HTR-8/SVneo (cell line): ENCODE measurements around the gene RRP8.

Experiments used
- DNase-seq: peaks from one replicate; pipeline ENCODE4 v3.0.0; 2011; ENCODE audit warnings: low spot score, mixed read lengths; ENCODE audit not compliant: insufficient read length
- FAIRE-seq: peaks from 2 replicates; lab custom pipeline; 2011; peaks lifted over from hg19 to GRCh38; lab: Jason Lieb, UNC

RRP8 gene

GRCh38 chr11:6576471-6577373, 26.7 kb downstream of the RRP8 start:
- FAIRE-seq (no peak), DNase-seq (no peak)

DNA sequence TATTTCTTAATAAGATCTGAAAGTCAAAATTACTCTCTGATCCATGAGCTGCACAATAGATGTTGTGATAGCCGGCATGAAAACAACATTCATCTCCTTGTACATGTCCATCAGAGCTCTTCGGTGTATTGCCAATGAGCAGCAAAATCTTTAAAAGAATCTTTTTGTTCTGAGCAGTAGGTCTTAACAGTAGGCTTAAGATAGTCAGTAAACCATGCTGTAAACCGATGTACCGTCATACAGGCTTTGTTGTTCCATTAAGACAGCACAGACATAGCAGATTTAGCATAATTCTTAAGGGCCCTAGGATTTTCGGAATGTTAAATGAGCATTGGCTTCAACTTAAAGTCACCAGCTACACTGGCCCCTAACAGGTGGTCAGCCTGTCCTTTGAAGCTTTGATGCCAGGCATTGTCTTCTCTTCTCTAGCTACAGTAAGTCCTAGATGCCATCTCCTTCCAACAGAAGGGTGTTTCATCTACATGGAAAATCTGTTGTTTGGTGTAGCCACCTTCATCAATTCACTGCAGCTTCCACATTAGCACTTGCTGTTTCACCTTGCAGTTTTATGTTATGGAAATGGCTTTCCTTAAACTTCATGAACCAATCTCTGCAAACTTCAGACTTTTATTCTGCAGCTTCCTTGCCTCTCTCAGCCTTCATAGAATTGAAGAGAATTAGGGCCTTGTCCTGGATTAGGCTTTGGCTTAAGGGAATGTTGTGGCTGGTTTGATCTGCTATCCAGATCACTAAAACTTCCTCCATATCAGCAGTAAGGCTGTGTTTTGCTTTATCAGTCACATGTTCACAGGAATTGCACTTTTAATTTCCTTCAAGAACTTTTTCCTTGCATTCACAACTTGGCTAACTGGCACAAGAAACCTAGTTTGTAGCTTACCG, 28.4 kb downstream of the RRP8 start:
- DNase-seq: no peak
- FAIRE-seq: no peak

- FAIRE-seq: no peak
Observed at GRCh38 chr11:6572215-6572614, 31.2 kb downstream of the RRP8 start.

GRCh38 chr11:6571434-6572008, 31.9 kb downstream of the RRP8 start:
- FAIRE-seq: no peak
- DNase-seq: no peak

More at GRCh38 chr11:6572215-6572614, 31.2 kb downstream of the RRP8 start:
- DNase-seq: no peak

DNA sequence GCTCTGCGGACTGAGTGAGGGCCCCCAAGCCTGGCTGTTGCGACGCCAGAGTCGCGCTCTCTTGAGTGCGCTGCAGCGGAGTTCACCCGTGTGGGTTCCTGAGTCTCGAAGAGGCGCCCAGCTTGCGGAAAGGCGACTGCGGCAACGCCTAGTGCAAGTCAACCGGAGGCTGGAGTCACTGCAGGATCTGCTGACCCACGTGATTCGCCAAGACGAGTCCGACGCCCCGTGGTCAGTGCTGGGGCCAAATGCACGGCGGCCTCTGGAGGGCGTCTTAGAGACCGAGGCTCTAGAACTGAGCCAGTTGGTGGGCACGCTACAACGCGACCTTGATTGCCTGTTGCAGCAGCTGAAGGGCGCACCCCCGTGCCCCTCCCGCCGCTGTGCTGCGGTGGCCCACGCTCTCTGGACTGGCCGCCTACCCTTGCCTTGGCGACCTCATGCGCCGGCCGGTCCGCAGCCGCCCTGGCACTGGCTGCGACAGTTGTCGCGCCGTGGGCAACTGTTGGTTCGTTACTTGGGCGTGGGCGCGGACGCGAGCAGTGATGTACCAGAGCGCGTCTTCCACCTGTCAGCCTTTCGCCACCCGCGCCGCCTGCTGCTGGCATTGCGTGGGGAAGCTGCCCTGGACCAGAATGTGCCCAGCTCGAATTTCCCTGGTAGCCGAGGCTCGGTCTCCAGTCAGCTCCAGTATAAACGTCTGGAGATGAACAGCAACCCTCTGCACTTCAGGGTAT, 32.6 kb downstream of the RRP8 start:
- no peak for FAIRE-seq
- DNase-seq: no peak

GRCh38 chr11:6569706-6570105, 33.7 kb downstream of the RRP8 start:
- no peak for FAIRE-seq
- no peak for DNase-seq

GRCh38 chr11:6568191-6568918, 35.1 kb downstream of the RRP8 start:
- no peak for DNase-seq
- FAIRE-seq: no peak

DNA sequence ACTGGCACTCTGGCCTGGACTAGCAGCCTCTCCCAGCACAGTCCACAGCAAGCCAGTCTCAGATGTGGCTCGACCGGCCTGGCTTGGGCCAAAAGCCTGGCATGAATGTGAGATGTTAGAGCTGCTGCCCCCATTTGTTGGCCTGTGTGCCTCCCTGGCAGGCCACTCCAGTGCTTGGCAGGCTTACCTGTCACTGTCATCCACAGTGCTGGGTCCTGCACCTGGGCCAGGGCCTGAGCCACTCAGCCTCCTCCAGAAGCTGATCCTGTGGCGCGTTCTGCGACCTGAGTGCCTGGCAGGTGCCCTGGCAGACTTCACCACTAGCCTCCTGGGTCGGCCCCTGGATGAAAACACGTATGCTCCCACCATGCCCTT, 36.1 kb downstream of the RRP8 start:
- FAIRE-seq: no peak
- no peak for DNase-seq

- DNase-seq (no peak), FAIRE-seq (no peak)
Observed at GRCh38 chr11:6566704-6567370, 36.6 kb downstream of the RRP8 start.

DNA sequence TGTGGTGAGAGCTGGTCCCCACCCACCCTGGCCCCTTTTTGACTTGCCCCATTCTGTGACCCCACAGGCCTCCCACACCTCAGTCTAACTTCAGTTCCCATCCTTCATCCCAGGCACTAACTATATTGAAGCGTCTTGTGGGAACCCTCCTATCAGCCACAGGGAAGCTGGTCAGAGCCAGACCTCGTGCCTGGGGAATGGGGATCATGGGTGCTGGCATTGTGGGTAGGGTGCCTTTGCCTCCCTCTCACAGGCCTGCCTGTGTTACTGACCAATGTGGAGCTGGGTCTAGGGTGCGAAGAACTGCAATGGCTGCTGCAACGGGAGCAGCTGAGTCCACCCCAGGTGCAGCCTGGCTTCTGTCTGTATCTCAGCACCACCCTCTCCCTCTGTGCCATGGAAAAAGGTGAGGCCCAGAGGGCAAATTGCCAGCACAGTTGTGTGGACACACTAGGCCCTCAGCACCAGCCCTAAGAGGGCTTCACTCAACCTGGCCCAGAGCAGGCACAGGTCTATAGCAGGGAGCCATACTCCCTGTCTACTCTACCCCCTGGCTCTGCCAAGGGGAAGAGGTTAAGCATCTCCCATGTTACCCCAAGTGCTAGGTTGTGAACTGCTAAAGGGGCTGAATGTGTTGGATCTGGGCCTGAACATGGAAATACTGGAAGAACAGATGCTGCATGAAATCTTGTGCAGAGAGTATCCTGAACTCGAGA, 37.3 kb downstream of the RRP8 start:
- FAIRE-seq (no peak), DNase-seq (no peak)

DNA sequence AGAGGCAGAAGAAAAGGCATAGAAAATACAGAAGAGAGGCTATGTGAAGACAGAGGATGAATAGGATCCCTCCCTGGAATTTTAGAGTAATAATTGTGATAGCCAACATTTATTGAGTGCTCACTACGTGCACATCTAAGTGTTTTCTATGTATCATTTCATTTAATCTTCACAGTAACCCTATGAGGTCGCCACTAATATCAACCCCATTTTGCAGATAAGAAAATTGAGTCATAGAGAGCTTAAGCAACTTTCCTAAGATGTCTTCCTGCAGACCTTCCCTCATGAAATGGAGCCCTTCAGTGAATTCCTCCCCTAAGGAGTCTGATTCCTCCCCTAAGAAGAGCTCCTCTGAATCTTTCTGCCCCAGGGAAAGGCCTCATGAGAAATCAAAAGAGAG, 38.1 kb downstream of the RRP8 start:
- DNase-seq (no peak), FAIRE-seq (no peak)

GRCh38 chr11:6563667-6564066, 39.7 kb downstream of the RRP8 start:
- DNase-seq: no peak
- FAIRE-seq: no peak

GRCh38 chr11:6563121-6563619, 40.2 kb downstream of the RRP8 start:
- FAIRE-seq: no peak
- no peak for DNase-seq

- FAIRE-seq (no peak), DNase-seq (no peak)
Observed at GRCh38 chr11:6561288-6561687, 42.1 kb downstream of the RRP8 start.

GRCh38 chr11:6559369-6559768, 44.0 kb downstream of the RRP8 start:
- FAIRE-seq (no peak), DNase-seq (no peak)

- no peak for FAIRE-seq
- no peak for DNase-seq
Observed at GRCh38 chr11:6557761-6558674, 45.4 kb downstream of the RRP8 start.

DNA sequence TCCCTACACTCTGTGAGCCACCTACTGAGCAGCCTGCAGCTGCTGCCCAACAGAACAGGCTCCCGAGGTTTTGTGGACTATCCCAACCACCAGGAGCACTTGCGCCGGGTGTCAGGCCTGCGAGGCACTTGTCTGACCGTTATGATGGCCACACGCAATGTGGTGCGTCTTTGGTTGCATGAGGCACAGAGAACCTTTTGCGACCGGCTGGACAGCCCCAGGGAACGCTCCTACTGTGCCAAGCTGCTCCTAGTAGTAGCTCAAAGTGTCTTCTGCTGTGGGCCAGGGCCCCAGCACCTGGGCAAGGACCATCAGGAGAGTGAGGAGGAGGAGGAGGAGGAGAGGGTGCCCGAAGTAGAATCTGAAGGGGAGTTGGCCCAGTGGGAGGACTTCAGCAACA, 46.4 kb downstream of the RRP8 start:
- DNase-seq: no peak
- FAIRE-seq: no peak
